DMS114 treated with DMSO at 0.1 percent for 48 hours (cell line): ENCODE results near the gene OR2F2.

Experiments used
- DNase-seq: peaks from one replicate; lab custom pipeline; 2025; ENCODE audit not compliant: unreplicated experiment; lab: John Stamatoyannopoulos, UW

OR2F2 gene

GRCh38 chr7:143975617-143976016, 40.6 kb downstream of the OR2F2 start:
- DNase-seq: no peak

GRCh38 chr7:143978585-143978984, 43.6 kb downstream of the OR2F2 start:
- no peak for DNase-seq

- no peak for DNase-seq
Measured at GRCh38 chr7:143979359-143979758, 44.3 kb downstream of the OR2F2 start.

GRCh38 chr7:143979998-143980397, 45.0 kb downstream of the OR2F2 start:
- DNase-seq: no peak

- no peak for DNase-seq
Measured at GRCh38 chr7:143980746-143981510, 45.9 kb downstream of the OR2F2 start.

- DNase-seq: no peak
Measured at GRCh38 chr7:143983960-143984359, 48.9 kb downstream of the OR2F2 start.
